Renal cortex interstitium (tissue), 11 donors: ENCODE data around the gene FAM110A. TPM values are rescaled to one million over a fixed set of nuclear protein-coding genes. Genes with fewer than 3 reads are reported as not detected.
"Not testable (repeated sequence)": the region's sequence is repeated elsewhere in the genome, so short reads cannot be mapped to it uniquely, and the experiment has no call there.

Experiments
- DNase-seq, 11 donors: peaks; one replicate each; pipeline ENCODE4 v3.0.0-alpha.2; 2013; ENCODE audit warnings: low read depth in 9 of 11, low spot score in 4 of 11; ENCODE audit errors: extremely low read depth in 1 of 11
- polyA plus RNA-seq, 3 donors: library from polyadenylated mRNA; unstranded; fragments of 120-200 nt; gene quantifications; one replicate each; pipeline ENCODE4 v1.2.1, GENCODE V29; 2013; ENCODE audit not compliant: insufficient read length in 3 of 3

Gene FAM110A
- polyA plus RNA-seq, 3 donors, result 7.3 to 10.3 (median 9.8) TPM

DNA sequence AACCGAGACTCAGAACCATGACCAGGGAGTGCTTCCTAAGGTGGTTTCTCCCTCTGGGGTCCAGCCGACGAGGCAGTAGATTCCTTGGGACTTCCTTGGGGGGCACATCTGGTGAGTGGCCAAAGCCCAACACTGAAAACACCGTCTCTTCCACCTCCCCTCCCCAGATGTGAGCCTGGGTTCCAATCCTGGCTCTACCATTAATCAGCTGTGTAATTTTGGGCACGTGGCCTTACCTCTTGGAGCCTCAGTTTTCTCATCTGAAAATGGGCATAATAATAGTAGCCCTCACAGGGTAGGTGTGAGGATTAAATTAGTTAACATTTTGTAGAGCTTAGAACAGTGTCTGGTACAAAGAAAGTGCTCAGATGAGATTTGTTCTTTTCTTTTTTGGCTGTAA lies 5.5 kb downstream of the FAM110A start:
- DNase-seq, result no peak

DNA sequence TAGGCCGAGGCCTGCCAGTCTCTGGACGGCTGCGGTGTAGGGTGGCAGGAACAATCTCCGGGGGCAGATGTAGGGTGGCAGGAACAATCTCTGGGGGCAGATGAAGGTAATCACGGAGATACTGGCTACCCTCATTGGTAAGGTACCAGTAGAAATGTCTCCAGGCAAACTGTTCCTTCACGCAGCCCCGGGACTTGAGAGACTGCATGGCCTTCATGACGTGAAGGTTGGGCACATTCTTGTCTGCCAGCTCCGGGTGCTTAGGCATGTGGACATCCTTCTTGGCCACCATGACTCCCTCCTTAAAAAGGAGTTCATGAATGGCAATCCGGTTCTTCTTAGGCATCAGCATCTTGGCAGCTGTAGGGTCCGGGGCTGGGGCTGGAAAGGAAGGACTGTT lies 6.1 kb downstream of the FAM110A start:
- no peak for DNase-seq

DNA sequence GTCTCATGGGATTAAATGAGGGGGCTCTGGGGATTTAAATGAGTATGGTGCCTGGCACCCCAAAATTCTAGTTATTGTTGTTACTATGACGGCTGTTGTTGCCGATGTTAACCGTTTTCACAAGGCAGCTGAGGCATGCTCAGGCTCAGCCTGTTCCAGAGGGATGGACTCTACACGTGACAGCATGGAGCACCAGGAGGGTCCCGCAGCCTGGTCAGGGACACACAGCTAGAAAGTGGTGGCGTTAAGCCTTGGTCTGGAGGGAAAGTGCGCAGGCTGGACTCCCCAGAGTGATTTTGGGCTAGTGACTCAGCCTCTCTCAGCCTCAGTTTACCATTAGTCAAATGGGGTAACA lies 7.0 kb downstream of the FAM110A start:
- DNase-seq, result no peak

DNA sequence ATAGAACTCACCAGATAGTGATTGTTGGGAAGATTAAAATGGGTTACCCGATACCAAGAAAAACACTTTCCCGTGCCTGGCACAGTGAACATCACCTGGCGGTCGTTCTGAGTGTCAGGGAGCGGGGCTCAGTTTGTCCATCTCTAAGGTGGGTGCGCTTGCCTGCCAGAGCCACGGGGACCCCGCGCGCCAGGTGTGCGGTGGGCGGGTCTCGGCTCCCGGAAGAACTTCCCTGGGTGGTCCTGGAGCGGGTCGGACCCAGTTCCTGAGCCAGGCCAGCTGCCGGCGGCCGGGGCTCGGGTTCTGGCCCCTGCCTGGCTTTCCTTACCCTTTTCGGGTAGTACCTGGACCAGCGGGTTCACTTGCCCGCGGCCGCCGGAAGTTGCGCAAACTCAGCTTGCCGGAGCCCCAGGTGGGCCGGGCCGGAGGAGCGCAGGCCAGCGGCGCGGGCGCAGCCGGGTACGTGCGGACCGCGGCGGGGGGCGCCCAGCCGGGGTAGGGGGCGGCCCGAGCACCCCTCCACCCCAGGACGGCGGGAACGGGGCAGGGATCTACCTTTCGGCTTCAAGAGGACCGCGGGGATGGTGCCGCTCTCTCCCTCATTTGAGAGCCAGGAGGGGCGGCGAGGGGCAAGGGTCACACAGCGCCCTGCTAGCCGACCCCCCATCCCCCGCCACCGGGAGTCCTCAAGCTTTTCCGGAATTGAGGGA lies 7.5 kb downstream of the FAM110A start:
- no peak for DNase-seq

DNA sequence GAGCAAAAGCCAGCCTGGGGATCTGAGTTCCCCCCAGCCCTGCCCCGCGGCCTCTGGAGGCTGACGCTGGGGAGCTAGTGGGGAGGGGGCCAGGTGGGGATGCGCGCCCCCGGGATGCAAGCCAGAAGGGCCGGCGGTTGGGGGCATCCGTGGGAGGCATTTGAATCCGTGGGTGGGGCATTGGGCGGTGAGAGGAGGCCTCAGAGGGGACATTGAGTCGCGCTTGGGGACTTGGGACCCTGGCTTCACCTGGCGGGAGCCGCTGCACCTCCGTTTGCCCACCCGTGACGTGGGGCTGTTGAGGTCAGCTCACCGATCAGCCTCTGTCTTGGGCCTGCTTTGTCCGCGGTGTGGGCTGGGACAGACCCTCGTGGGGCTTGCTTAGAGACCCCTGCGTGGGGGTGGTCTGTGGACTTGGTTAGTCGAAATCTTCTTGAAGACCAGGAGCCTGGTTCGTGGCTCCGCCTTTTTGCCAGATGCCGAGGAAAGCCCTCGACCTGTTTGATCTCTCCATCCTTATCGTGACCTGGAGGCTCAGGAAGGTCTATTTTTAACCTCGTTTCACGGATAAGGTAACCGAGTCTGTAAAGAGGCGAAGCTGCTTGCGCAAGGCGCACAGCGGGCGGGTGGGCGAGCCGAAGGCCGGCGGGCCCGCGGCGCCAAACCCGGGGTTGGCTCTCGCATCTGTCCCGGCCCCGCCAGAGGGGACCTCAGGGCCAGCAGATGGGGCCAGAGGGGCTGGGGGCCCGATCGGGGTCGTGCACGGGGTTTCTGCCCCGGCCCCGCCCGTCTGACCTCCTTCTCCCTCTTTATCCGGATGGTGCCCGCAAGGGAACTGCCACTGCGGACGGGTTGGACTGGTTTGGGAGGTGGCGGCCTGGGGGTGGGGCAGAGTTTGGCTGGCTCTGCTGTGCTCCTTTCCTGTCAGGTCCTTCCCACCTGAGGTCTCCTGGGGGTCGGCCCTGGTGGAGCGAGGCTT lies 8.3 kb downstream of the FAM110A start:
- no peak for DNase-seq

DNA sequence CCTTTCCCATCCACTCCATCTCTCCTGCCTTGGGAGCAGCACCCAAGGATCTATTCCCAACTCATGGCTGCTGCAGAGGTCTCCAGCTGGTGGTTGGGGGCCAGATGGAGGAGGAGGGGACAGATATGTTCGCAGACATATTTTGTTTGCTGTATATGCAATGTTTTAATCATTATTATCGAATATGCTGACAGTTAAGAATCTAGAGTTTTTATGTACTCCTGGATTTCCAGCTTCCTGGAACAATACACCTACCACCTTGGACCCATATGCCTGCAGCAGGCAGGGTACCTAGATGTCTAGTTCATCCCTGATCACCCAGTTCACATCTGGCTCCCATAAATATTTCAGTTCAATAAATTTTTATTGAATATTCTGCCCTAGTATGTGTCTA lies 9.0 kb downstream of the FAM110A start:
- no peak for DNase-seq

DNA sequence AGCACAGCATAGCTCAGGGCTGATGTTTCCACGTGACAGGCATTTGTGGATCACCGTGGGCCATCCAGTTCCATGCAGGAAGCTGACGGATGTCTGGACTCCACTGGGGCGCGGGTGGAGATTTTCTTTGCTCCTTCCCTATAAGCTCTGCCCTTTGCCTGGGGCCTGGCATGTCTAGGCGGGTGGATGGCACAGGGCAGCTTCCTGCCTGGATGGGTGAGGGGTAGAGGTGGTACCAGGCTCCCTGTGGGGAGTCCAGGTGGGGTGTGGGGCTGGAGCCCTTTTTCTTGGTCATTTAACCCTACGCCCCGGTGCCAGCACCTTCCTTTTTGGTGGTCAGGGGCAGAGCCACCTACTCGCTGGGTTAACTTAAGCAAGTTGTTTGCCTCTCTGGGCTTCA lies 10.4 kb downstream of the FAM110A start:
- DNase-seq, result no peak

DNA sequence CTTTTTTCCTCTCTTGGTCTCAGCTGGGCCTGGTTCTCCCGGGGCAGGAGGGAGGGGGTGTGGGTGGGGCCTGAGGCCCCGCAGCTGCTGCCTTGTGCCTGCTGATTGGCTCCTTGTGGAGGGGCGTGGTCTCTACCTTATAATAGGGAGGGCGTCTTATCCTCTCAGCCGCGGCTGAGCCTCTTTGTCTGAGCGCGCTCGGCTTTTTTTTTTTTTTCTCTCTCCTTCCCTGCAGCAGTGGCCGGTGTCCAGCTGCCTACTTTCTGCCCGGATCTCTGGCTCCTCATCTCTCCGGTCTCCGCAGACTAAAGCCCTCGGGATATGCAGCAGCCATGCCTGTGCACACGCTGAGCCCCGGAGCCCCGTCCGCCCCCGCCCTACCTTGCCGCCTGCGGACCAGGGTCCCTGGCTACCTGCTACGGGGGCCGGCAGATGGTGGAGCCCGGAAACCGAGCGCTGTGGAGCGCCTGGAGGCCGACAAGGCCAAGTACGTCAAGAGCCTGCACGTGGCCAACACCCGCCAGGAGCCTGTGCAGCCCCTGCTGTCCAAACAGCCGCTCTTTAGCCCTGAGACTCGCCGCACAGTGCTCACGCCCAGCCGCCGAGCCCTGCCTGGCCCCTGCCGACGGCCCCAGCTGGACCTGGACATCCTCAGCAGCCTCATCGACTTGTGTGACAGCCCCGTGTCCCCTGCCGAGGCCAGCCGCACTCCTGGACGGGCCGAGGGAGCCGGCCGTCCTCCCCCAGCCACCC lies 11.1 kb downstream of the FAM110A start:
- DNase-seq, result peak; percentile 68 to 92 (median 85)

DNA sequence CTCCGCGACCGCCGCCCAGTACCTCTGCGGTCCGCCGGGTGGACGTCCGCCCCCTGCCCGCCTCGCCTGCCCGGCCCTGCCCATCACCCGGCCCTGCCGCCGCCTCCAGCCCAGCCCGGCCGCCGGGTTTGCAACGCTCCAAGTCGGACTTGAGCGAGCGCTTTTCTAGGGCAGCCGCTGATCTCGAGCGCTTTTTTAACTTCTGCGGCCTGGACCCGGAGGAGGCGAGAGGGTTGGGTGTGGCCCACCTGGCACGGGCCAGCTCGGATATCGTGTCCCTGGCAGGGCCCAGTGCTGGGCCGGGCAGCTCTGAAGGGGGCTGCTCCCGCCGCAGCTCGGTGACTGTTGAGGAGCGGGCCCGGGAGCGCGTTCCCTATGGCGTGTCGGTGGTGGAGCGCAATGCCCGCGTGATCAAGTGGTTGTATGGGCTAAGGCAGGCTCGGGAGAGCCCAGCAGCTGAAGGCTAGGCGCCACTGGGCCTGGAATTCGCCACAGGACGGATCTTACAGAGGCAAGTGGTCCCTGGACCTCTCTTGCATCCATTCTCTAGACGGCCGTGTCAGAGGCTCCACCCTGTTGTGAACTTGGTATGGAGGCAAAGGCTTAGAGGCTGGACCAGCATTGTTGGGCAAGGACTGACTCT lies 11.8 kb downstream of the FAM110A start:
- no peak for DNase-seq

DNA sequence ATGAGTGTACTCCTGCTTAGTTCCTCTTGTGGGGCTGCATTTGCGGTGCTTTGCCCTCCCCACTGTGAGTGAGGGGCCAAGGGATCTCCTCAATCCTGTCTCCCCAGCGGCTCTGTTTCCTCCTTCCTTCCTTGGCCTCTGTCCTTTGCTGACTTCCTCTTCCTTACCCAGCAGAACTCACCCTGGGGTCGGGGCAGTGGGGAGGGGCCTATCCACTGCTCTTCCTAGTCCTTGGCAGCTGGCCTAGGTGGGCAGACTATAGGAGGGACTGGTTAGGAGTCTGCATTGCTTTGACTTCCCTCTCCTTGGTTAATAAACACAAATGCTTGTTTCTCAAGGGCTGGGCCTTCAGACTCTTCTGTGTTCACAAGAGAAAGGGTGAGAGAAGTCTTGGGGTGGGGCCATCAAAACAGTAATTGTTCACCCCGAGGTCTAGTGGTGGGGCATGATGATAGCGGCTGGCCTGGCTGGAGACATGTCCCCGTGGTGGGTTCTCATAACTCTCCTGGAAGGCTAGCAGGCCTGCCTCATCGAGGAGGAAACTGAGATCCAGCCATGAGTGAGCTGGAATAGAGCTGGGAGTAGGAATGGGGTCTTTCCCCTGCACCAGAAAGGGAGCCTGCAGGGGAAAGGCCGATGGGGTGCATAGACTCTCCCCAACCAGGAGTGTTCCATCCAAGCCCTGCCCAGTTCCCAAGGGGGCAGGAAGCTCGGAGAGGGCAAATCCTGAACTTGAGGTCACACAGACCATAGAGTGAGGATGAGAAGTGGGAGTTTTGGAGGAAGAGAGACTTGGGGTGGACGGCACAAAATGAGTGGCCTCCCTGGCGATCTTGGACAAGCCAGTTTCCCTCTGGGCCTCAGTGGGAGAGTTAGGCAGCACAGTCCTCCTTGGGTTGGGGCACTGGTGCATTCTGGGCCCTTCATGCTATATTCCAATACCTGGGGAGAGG lies 12.7 kb downstream of the FAM110A start:
- no peak for DNase-seq

DNA sequence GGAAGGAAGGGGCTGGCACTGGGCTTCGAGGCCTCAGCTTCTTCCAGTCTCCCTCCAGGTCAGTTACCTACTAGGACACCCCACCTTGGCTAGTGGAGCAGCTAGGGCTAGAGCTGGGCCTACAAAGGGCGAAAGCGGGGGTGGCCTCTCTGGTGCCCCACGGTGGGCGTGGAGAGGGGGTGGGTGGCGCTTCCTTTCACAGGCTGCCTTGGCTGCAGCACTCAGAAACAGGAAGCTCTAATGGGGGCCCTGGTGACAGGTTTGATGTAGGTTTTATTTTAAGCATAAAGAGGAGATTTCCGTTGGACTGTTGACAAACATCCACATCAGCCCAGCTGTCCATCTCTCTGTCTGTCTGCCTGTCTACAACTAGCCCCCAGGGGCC lies 13.4 kb downstream of the FAM110A start:
- no peak for DNase-seq

DNA sequence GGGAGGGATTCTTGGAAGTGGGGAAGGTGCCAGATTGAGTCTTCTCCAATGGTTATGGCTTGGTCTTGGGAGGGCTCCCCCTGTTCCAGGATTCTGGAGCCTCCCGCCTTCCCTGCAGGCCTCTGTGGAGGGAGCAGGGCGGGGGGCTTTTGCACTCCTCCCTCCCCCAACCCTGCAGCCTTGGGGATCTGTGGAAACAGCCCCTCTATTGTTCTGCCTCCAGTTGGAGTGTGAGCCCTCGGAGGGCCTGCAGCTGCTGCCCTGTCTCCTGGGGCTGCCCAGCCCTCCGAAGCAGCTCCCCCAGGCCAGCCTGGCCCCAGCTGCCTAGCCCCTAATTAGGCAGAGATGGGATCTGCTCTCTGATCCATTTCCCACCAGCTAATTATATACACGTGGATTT lies 14.7 kb downstream of the FAM110A start:
- DNase-seq, result no peak

DNA sequence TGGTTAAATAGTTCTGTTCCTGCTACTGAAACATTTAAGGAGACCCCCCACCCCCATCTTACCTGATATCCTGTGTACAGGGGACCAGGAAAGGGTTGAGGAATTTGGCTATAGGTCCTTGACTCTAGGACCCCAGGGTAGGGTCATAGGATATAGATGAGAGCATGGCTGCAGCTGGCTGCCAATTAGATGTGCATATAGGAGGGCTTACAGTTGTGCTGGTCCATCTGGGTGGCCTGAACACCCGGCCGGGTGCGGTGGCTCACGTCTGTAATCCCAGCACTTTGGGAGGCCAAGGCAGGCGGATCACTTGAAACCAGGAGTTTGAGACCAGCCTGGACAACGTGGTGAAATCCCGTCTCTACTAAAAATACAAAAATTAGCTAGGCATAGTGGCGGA lies 15.2 kb downstream of the FAM110A start:
- not testable (repeated sequence) for DNase-seq

DNA sequence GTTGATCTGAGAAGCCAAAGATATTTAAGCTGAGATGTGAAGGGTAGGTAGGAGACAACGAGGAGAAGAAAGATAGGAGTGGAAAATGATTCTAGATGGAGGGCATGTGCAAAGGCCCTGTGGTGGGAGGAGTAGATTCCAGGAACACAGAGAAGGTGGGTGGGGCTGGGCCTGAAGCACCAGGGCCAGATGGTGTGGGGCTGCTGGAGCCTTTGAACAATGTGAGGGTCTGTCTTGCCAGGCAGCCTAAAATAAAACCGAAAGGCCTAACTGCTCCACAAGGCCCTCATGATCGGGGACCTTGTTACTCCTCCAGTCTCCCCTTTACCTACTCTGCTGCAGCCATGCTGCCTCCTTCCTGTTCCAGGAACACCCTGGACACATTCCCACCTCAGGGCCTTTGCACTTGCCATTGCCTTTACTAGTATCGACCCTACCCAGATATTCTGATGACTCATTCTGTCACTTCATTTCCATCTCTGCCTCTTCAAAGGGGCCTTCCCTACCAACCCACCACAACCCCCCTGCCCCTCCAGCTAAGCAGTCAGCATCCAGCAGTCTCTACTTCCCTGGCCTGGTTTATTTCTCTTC lies 20.0 kb downstream of the FAM110A start:
- no peak for DNase-seq

DNA sequence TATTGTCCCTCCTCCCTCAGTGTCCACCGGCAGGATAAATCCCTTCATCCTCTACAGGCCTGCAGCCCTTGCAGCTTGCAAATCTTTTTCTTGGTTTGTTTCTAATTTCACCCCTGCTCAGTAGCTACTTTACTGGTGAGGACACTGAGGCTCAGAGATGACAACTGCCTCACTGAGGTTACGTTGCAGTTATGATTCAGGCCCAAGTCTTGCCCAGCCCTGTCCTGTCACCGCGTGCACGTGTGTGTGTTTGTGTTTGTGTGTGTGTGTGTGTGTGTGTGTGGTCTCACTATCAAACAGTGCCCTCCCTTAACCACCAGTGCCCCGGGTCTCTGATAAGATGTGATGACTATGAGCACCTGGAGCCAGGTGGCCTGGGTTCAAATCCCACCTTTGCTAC lies 21.1 kb downstream of the FAM110A start:
- DNase-seq, result no peak

DNA sequence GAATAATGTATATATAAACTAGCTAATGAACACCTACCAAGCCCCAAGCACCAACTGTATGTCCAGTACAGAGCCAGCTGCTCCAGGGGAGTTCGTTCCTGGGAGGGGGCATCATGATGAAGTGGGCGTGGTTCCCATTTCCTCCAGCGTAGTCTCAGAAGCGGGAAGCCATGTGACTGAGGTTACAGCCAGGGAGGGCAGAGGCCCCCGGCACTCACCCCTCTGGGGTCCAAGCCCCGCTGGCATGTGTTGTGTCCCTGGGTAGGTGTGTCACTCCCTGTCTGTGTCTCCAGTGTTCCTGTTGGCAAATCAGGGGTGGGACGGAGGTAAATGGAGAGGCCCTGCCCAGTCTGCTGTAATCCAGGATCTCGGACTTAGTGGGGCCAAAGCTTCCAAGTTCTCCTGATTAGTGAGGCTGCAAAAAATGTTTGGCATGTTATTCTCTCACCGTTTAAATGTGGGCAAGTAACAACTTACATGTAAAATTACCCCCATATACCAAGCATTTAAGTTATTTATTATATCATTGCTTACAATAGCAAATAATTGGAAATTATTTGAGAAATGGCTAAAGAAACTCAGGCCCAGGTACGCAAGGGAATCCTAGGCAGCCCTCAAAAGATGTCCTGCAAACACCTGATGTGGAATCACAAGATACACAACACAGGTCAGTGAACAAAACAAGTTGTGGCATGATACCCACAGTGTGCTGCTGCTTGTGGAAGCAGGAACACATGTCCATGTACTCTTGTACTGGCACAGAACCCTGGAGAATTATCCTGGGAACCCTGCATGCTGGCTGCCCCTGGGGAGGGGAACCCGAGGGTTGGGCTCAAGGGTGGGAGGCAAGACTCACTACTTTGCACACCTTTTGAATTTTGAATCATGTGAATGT lies 22.2 kb downstream of the FAM110A start:
- no peak for DNase-seq

DNA sequence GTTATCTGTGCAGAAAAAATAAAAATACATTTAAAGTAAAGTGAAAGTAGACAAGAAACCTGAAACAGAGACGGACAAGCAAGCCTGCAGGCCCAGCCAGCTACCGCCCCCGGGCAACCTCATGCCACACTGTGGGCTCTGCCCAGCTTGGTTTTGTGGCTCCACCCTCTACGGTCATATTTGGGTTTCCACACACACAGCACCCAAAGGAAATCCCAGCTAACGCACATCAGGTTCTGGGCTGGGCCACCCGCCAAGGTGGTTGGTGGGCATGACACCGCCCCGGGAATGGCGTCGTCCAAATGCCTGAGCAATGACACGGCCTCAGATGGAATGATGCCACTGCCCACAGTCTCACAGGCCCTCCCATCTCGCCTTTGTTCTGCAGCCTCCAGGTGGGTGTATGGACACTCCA lies 22.9 kb downstream of the FAM110A start:
- no peak for DNase-seq
